HG03175 (cell line): ENCODE results near the gene TRMO.
A peak's percentile ranks its signal among the peaks of the same experiment; 100 is the strongest.
"Not testable (repeated sequence)": the region's sequence is repeated elsewhere in the genome, so short reads cannot be mapped to it uniquely, and the experiment has no call there.

ENCODE experiments used
- ATAC-seq: cut with Tn5 transposase; IDR thresholded peaks from one replicate; pipeline ENCODE4 v1.9.1; 2021; ENCODE audit warnings: mild to moderate bottlenecking, moderate library complexity; ENCODE audit not compliant: unreplicated experiment

The TRMO gene, protein sequence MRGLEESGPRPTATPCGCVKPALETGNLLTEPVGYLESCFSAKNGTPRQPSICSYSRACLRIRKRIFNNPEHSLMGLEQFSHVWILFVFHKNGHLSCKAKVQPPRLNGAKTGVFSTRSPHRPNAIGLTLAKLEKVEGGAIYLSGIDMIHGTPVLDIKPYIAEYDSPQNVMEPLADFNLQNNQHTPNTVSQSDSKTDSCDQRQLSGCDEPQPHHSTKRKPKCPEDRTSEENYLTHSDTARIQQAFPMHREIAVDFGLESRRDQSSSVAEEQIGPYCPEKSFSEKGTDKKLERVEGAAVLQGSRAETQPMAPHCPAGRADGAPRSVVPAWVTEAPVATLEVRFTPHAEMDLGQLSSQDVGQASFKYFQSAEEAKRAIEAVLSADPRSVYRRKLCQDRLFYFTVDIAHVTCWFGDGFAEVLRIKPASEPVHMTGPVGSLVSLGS

GRCh38 chr9:97921959-97922724, at the start of gene TRMO:
Gene TRMO (minus strand): TSS chr9:97922500. CDS start chr9:97922493, 7 bp downstream.
- ATAC-seq: peak; percentile 86

DNA sequence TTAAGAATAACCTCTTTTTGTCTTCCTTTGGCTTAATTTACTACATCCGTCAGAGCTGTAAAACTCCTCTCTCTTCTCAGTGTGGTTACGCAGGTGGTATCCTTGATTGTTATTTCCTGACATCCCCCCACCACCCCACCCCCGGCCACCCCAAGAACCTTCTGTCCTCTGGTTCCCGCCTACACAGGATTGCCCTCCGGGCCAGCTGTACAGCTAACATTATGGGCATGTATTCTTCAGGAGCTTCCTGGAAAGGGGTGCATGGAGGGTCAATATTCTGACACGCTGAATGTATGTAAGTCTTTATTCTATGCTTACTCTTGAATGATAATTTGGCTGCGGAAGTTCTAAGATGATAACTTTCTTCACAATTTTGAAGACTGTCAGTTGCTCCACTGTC, 47.9 kb upstream of the TRMO start:
- ATAC-seq: no peak

GRCh38 chr9:97969014-97969413, 46.7 kb upstream of the TRMO start:
- no peak for ATAC-seq

DNA sequence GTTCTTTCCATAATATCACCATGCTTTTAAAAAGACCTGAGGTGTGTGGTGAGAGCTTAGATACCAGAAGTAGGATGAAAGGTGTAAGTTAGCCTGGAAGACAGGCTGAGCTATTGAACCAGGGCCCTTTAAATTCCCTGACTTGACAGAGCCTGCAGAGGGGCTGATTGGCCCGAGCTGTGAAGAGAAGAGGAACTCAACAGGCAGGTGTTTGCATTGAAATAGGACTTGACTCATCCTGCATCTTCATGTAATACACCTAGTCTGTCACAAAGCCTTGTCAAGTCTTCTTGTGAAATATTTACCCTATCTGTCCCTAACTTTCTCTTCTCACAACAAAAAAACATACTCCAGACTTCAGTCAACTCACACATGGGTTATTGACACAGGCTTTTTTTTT, 44.2 kb upstream of the TRMO start:
- no peak for ATAC-seq

- no peak for ATAC-seq
Measured at GRCh38 chr9:97964901-97965300, 42.6 kb upstream of the TRMO start.

DNA sequence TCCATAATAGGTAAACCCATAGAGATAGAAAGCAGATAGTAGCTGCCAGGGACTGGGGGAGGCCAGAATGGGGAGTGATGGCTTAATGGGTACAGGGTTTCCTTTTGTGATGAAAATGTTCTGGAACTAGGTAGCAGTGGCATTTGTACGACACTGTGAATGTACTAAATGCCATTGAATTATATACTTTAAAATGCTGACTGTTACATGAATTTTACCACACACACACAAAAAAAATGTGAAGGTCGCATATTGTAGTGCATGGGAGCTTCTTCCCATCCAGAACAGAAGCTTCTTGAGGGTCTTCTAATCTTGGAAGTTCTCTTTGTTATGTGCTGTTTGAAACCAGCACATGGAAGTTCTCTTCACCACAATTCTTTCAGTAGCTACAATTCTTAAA, 40.9 kb upstream of the TRMO start:
- no peak for ATAC-seq

DNA sequence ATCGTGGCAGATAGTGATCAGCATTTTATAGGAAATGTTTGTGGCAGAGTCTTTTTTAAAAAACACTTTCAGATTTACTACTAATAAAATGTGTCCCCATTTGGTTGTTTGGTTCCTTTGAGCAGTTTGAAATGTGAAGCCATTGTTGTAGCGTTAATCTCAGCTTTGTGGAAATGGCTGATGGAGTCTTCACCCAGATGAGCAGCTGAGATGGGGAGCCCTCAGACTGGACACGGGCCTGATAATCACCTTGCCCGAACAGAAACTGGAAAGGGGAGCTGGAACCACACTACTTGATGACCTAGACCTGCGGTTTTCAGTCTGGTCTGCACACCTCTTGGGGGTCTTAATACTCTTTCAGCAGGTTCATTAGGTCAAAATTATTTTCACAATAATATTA, 40.3 kb upstream of the TRMO start:
- ATAC-seq: no peak

GRCh38 chr9:97962136-97962535, 39.8 kb upstream of the TRMO start:
- ATAC-seq: no peak

DNA sequence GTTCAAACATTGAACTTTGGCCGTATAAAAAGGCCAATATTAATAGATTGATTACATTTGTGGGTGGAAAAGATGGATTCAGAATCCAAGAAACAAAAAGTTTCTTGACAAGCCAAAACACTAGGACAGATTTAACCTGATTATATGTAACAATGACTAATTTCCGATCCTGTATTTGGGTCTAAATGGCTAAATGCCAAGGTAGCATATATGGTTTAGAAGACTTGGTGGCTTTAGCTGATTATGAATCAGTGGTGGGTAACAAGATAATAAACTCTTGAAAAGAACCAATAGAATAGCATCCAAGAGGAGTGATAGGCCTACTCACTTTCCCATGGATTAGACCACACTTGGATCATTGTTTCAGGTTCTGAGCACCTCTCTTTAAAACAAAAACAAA, 39.1 kb upstream of the TRMO start:
- ATAC-seq: no peak

- ATAC-seq: not testable (repeated sequence)
Measured at GRCh38 chr9:97960678-97961328, 38.5 kb upstream of the TRMO start.

DNA sequence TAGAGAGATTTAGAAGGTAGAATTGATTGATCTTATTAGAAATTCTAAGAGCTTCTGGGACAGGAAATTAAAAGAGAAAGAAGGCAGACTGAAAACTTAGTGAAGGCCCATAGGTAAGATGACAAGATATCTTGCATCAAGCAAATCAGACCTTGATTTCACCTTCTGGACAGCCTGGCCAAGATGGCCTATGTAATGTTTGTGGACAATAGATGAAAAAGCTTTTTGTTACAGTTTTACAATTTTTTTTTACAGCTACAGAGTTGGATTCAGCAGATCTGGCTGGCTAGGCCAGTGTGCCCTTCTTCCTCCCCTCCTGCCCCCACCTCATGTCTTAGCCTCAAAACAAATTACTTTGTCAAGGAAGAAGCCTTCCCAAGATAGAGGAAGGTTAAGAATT, 37.3 kb upstream of the TRMO start:
- ATAC-seq: no peak

- no peak for ATAC-seq
Measured at GRCh38 chr9:97958812-97959511, 36.7 kb upstream of the TRMO start.

- no peak for ATAC-seq
Measured at GRCh38 chr9:97956331-97956730, 34.0 kb upstream of the TRMO start.

- no peak for ATAC-seq
Measured at GRCh38 chr9:97954550-97954989, 32.3 kb upstream of the TRMO start.

DNA sequence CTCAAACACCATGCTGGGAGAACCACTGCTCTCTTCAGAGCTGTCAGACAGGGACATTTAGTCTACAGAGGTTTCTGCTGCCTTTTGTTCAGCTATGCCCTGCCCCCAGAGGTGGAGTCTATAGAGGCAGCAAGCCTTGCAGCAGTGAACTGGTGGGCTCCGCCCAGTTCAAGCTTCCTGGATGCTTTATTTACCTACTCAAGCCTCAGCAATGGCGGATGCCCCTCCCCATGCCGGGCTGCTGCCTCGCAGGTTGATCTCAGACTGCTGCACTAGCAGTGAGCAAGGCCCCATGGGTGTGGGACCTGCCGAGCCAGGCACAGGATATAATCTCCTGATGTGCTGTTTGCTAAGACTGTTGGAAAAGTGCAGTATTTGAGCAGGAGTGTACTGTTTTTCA, 28.6 kb upstream of the TRMO start:
- not testable (repeated sequence) for ATAC-seq

DNA sequence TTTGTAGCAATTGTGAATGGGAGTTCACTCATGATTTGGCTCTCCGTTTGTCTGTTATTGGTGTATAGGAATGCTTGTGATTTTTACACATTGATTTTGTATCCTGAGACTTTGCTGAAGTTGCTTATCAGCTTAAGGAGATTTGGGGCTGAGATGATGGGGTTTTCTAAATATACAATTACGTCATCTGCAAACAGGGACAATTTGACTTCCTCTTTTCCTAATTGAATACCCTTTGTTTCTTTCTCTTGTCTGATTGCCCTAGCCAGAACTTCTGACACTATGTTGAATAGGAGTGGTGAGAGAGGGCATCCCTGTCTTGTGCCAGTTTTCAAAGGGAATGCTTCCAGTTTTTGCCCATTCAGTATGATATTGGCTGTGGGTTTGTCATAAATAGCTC, 24.8 kb upstream of the TRMO start:
- ATAC-seq: not testable (repeated sequence)

DNA sequence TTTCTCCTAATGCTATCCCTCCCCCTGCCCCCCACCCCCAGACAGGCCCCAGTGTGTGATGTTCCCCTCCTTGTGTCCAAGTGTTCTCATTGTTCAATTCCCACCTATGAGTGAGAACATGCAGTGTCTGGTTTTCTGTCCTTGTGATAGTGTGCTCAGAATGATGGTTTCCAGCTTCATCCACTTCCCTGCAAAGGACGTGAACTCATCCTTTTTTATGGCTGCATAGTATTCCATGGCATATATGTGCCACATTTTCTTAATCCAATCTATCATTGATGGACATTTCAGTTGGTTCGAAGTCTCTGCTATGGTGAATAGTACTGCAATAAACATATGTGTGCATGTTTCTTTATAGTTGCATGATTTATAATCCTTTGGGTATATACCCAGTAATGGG, 23.2 kb upstream of the TRMO start:
- not testable (repeated sequence) for ATAC-seq

DNA sequence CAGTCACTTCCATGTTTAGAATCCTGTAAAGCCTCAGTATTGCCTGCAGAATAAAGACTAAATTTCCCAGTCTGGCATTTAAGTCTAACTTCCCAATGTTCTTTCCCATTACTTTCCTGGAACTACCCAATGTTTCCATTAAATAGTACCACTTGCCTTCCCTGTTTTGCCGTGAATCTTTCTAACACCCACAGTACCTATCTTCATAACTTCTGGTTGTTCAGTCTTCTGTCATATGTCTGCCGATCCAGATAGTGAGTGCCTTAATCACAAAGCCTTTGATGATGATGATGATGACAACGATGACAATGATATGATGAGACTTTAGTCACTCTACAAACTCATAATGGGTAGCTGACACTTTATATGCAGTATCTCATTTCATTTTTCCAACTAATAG, 22.3 kb upstream of the TRMO start:
- no peak for ATAC-seq

DNA sequence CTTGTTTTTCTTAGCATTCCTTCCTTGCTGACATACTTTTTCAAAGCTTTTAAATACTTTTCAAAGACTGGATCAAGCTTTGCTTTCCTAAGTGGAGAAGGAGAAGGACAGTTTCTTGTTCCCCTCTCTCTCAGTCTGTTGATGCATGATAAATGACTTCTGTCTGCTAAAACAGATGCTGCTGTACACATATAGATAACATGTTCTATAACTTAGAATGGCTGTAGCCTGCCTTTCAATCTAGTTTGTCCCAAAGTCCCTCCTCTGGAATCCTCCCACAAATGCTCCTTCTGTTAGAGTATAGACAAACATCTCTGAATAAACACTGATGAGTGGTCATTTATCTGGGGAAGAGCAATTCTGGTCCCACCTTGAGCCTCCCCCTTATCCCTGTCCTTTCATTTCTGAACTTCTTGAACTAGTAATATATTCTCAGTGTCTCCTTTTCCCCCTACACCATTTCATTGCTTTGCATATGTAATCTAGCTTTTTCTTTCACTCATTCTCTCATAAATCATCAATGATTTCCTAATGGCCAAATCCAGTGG, 21.1 kb upstream of the TRMO start:
- ATAC-seq: no peak

DNA sequence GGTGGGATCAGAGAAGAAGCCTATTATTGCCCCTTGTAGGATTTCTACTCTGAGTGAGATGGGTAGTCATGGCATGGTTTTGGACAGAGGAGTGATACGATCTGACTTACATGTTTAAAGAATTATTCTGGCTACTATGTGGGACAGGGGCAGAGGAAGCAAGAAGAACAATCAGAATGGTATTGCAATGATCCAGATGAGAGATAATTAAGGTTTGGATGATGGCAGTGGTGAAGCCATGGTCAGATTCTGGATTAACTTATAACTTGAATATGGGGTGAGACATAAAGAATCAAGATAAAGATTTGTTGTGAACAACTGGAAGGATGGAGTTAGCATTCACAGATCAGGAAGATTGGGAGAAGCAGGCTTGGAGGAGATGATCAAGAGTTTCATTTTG, 19.0 kb upstream of the TRMO start:
- ATAC-seq: no peak

DNA sequence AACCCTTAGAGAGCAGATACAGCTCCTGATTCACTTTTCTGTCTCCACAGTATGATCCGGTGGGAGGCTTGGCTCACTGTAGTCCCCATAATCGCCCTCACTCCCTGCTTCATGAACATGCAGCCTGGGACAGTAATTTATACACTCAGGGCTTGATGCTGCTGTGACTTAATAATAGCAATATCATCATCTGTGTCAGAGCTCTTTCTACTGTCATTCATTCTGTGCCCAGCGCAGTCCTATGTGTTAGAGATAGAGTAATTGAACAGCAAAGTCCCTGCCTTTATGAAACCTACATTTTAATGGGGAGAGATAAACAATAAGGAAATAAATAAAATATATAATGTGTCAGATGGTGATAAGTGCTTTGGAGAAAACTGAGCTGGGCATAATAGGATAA, 18.4 kb upstream of the TRMO start:
- no peak for ATAC-seq
